HG03442 (cell line): ENCODE measurements around the gene GLRA1.

Experiments
- ATAC-seq: cut with Tn5 transposase; IDR thresholded peaks from one replicate; pipeline ENCODE4 v1.9.1; 2021; ENCODE audit warnings: mild to moderate bottlenecking, moderate library complexity; ENCODE audit not compliant: unreplicated experiment

Gene GLRA1

DNA sequence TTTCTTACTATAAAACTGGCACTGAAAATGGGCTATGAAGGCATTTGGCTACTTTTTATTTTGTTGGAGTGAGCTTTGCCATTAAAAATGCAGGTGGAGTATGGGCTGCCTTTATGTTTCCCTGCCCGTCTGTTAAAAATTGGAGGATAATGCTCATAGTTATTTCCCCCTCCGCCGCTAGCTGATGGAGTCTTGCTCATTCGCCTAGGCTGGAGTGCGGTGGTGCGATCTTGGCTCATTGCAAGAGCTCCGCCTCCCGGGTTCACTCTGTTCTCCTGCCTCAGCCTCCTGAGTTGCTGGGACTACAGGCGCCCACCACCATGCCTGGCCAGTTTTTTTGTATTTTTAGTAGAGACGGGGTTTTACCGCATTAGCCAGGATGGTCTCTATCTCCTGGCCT, 144.3 kb downstream of the GLRA1 start:
- ATAC-seq: no peak

DNA sequence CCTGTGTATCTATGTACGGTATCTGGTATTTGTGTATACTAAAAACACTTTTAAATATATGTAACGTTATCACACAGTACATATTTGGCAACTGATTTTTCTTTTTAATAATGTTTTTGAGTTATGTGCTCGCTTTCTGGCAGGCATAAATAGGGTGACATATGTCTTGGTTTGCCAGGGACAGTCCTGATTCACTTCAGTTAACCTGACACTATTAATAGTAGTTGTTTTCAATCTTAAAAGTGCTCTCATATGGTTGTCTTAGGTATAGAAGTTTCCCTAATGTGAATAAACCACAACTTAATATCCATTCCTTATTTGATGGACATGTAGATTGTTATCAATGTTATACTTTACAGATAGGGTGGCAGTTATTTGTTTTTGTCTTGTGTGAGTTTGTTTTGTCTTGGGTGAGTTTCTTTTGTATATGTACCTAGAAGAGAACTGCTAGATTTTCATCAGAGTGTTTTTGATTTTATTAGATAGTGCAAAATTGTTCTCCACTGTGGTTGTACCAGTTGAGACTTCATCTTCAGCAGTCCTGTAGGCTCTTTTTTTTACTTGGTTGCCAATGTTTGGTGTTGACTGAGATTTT, 145.0 kb downstream of the GLRA1 start:
- peak; percentile 43 for ATAC-seq

DNA sequence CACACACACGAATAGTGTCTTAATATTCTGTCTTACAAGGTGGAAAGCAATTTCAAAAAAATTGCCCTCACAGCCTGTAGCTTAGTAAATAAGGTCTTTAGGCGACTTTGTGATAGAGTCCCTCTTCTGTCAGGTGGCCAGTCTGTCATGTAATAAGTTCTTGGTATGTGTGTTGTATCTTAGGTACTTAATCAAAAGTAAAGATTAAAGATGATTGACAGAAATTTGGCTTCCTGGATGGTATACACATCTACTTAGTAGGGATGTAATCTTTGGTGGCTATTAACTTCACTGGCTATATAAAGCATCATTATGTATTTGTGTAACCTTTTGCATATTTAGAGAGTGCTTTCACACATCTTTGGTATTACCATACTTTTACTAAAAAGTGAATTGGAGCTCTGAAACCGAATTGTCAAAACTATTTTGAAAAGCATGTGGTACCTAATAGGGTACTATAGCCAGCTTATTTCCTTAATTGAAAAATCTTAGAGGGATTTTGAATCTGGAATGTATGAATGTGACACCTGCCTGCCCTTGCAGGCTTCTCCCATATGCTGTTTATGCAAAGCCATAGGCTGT, 149.5 kb downstream of the GLRA1 start:
- ATAC-seq: no peak

DNA sequence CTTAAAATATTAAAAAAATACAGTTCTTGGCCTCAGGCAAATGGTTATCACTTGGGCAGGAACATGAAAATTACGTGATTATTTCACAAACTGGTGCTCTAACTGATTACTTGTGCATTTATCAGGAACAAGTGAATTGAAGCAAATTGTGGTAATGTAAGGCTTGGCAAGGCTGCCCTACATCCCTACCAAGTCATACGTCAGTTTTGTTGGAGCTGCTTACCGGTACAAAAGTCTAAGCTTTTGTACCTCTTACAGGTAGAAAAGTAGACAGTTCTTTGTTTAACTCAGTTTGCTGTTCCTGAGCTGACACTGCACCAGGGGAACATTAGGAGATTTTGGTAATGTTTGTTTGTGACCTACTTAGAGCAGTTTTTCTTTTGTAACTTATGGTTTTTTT, 150.7 kb downstream of the GLRA1 start:
- no peak for ATAC-seq

DNA sequence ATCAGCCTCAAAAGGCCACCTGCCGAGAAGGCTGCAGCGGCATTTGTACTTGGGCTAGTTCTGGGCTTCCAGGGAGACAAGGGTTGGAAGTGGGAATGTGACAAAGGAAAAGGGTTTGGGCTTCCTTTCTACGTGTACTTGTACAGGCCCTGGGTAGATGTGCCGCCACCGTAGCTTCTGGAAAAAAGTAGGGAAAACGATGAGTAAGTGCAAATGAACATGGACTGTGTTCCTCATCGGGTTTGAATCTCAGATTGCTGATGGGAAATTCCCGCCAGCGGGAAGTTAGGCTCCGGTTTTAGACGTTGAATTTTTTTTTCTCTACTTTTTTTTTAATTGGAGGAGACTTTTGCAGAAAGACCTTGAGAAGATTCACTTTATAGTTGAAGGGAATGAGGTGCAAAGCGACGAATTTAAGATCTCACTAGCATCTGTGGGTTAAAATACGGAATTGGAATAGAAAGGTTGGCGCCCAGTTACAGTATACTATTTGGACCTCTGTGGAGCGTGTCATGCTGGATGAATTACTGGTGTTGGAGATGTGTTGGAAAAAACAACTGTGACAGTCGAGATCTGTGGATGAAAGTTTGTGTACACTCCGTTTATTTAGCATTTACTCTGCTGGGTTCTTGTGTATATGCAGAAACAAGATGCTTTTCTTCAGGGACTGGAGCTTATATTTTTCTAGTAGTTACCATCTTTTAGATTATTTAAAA, 151.6 kb downstream of the GLRA1 start:
- ATAC-seq: no peak
